CD4-positive, CD25-positive, alpha-beta regulatory T cell (primary cell): ENCODE results near the gene KRTAP10-6. TPM values are rescaled to one million over a fixed set of nuclear protein-coding genes. Genes with fewer than 3 reads are reported as not detected.
"Not testable (repeated sequence)": the region's sequence is repeated elsewhere in the genome, so short reads cannot be mapped to it uniquely, and the experiment has no call there.

Experiments
- ATAC-seq, 2 donors: fragments of 150-1000 bp; cut with Tn5 transposase; one replicate each; pipeline ENCODE4 v1.10.0; 2021; ENCODE audit warnings: low read depth in 2 of 2, moderate number of reproducible peaks in 2 of 2, moderate library complexity in 1 of 2
- DNase-seq, 3 donors: peaks; one replicate each; pipeline versions ENCODE4 v3.0.0 to v3.0.0-alpha.2; 2012 to 2022; ENCODE audit warnings: mixed read lengths in 1 of 3
- H3K27ac ChIP-seq: one replicate; pipeline ENCODE4 v1.7.0; 2013; ENCODE audit warnings: mild to moderate bottlenecking, low read length; ENCODE audit not compliant: insufficient read depth, poor library complexity, severe bottlenecking
- H3K27me3 ChIP-seq: one replicate; pipeline ENCODE4 v1.7.0; 2013; ENCODE audit warnings: low read length; ENCODE audit not compliant: control insufficient read depth, insufficient read depth
- H3K36me3 ChIP-seq: one replicate; pipeline ENCODE4 v1.7.0; 2013; ENCODE audit warnings: mild to moderate bottlenecking, low read length, moderate library complexity; ENCODE audit not compliant: control insufficient read depth, insufficient read depth
- H3K4me1 ChIP-seq: 2 replicates; pipeline ENCODE4 v1.7.0; 2013; ENCODE audit warnings: mild to moderate bottlenecking, low read length; ENCODE audit not compliant: insufficient read depth, control insufficient read depth, poor library complexity, severe bottlenecking
- H3K4me3 ChIP-seq: one replicate; pipeline ENCODE4 v1.7.0; 2013; ENCODE audit warnings: low read depth, mild to moderate bottlenecking, low read length, moderate library complexity
- H3K9me3 ChIP-seq, 2 experiments: 1 replicate in 1 of 2; 2 replicates in 1 of 2; pipeline ENCODE4 v1.7.0; 2013; ENCODE audit warnings: low read length in 2 of 2, mild to moderate bottlenecking in 1 of 2, moderate library complexity in 1 of 2; ENCODE audit not compliant: control insufficient read depth in 2 of 2
- H3K27ac Mint-ChIP-seq, 3 donors: one replicate each; pipeline ENCODE4 v1.8.0; 2020 to 2022; ENCODE audit warnings: mild to moderate bottlenecking in 3 of 3, mixed read lengths in 3 of 3, moderate library complexity in 2 of 3
- H3K27me3 Mint-ChIP-seq: one replicate; pipeline ENCODE4 v1.8.0; 2022; ENCODE audit warnings: mild to moderate bottlenecking, mixed read lengths
- H3K36me3 Mint-ChIP-seq: one replicate; pipeline ENCODE4 v1.8.0; 2020; ENCODE audit warnings: mixed read lengths
- H3K4me1 Mint-ChIP-seq, 4 donors: one replicate each; pipeline ENCODE4 v1.8.0; 2020 to 2022; ENCODE audit warnings: mixed read lengths in 4 of 4, mild to moderate bottlenecking in 1 of 4
- H3K4me3 Mint-ChIP-seq, 4 donors: one replicate each; pipeline ENCODE4 v1.8.0; 2020 to 2022; ENCODE audit warnings: mild to moderate bottlenecking in 4 of 4, mixed read lengths in 4 of 4, moderate library complexity in 3 of 4
- H3K9me3 Mint-ChIP-seq, 7 donors: one replicate each; pipeline ENCODE4 v1.8.0; 2020 to 2022; ENCODE audit warnings: mixed read lengths in 7 of 7, mild to moderate bottlenecking in 3 of 7, moderate library complexity in 2 of 7
- polyA plus RNA-seq, 4 donors: library from polyadenylated mRNA; unstranded; fragments of 300-500 nt; fragmentation: Illumina TruSeq; gene quantifications; one replicate each; pipeline ENCODE4 v1.2.3, GENCODE V29; 2021
- total RNA-seq: library from RNA; stranded (reverse); gene quantifications from one replicate; pipeline ENCODE4 v1.2.3, GENCODE V29; 2022

Gene KRTAP10-6
- total and polyA plus RNA-seq, 5 donors from 2014 or later: not detected

DNA sequence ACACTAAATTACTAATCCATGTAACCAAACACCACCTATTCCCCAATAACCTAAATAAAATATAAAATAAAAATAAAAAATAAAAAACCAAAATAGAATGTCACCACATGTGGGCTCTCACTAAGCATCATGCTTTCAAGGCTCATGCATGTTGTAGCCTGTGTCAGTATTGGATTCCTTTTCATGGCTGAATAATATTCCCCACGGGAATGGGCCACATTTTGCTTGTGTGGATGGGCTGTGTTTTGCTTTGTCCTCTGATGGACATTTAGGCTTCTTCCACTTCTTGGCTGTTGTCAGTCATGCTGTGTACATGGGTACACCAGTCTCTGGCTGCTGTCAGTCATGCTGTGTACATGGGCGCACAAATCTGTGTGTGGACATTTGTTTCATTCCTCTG is 3.2 kb downstream of the KRTAP10-6 start:
- no peaks in the 10 kb centered on the region for H3K4me1 ChIP-seq
- Mint-ChIP-seq H3K27ac (no peak overlapping the region), H3K27me3 (peaks cover 13% of the 10 kb centered on the region), H3K9me3 (peaks cover 0 to 3% (median 0%) of the 10 kb centered on the region in 7 donors), H3K4me3 (no peak overlapping the region), H3K4me1 (peaks cover 4 to 9% (median 5%) of the 10 kb centered on the region in 4 donors), H3K36me3 (peaks cover 3% of the 10 kb centered on the region)
- H3K27ac ChIP-seq: no peak overlapping the region
- ATAC-seq: no peak
- H3K9me3 ChIP-seq: no peaks in the 10 kb centered on the region
- no peak overlapping the region for H3K4me3 ChIP-seq
- no peaks in the 10 kb centered on the region for H3K36me3 ChIP-seq
- DNase-seq: no peak
- peaks cover 11% of the 10 kb centered on the region for H3K27me3 ChIP-seq

DNA sequence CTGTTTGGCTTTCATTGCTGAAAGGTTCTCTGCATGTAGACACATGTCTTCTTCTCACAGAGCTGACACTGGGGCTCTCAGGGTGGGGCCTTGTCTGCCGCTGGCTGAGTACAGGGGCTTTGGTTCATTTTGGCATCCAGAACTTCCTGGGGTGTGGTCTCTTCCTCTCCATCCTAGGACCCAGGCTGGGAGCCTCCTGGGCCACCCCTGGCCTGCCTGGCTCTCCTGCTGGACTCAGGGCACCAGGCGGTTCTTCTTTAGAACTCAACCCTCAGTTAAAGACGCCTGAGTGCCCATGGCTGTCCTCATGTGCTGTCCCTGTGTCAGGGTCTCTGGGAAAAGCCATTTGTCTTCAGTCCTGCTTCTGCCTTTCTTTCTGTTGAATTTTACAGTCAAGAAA is 6.4 kb downstream of the KRTAP10-6 start:
- H3K36me3 Mint-ChIP-seq: peaks cover 3% of the 10 kb centered on the region
- H3K4me1 ChIP-seq: no peaks in the 10 kb centered on the region
- DNase-seq: no peak
- no peak overlapping the region for H3K4me3 ChIP-seq
- peaks cover 0 to 15% (median 9%) of the 10 kb centered on the region in 7 donors for H3K9me3 Mint-ChIP-seq
- peaks cover 9 to 16% (median 11%) of the 10 kb centered on the region in 4 donors for H3K4me1 Mint-ChIP-seq
- H3K27me3 Mint-ChIP-seq: peaks cover 24% of the 10 kb centered on the region
- H3K36me3 ChIP-seq: no peaks in the 10 kb centered on the region
- H3K27ac ChIP-seq: no peak overlapping the region
- peaks cover 11% of the 10 kb centered on the region for H3K27me3 ChIP-seq
- peak overlapping the region in 1 of 3 donors; percentile 12 for H3K27ac Mint-ChIP-seq
- H3K9me3 ChIP-seq: peaks cover 8 to 14% of the 10 kb centered on the region in 2 experiments
- no peak overlapping the region for H3K4me3 Mint-ChIP-seq
- ATAC-seq: no peak

DNA sequence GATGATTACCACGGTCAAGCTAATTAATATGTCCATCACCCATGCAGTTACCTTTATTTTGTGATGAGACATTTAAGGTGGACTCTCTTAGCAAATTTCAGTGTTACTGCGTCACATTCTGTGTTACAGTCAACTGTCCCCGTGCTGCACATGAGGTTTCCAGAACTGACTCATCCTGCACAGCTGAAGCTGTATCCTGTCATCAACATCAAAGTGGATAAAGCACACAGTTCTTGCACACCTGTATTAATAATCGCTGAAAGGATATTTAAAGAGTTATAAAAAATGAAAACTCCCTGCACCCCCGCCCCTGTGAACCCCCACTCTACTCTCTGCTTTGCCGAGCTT is 8.5 kb downstream of the KRTAP10-6 start:
- H3K36me3 Mint-ChIP-seq: peaks cover 3% of the 10 kb centered on the region
- ATAC-seq: peak; percentile 87 to 92
- H3K36me3 ChIP-seq: no peaks in the 10 kb centered on the region
- H3K9me3 Mint-ChIP-seq: peaks cover 0 to 26% (median 12%) of the 10 kb centered on the region in 7 donors
- H3K4me3 Mint-ChIP-seq: peak overlapping the region in 1 of 4 donors; percentile 5
- peaks cover 10 to 14% of the 10 kb centered on the region in 2 experiments for H3K9me3 ChIP-seq
- H3K27me3 Mint-ChIP-seq: peaks cover 30% of the 10 kb centered on the region
- no peak overlapping the region for H3K4me3 ChIP-seq
- H3K27me3 ChIP-seq: peaks cover 9% of the 10 kb centered on the region
- H3K4me1 Mint-ChIP-seq: peaks cover 9 to 16% (median 11%) of the 10 kb centered on the region in 4 donors
- no peak overlapping the region for H3K27ac ChIP-seq
- DNase-seq: peak in 2 of 3 donors; percentile 35 to 67
- H3K27ac Mint-ChIP-seq: no peak overlapping the region
- H3K4me1 ChIP-seq: no peaks in the 10 kb centered on the region

- H3K27me3 Mint-ChIP-seq: peaks cover 32% of the 10 kb centered on the region
- peaks cover 9 to 16% (median 11%) of the 10 kb centered on the region in 4 donors for H3K4me1 Mint-ChIP-seq
- no peak for ATAC-seq
- Histone ChIP-seq H3K27ac (no peak overlapping the region), H3K36me3 (no peaks in the 10 kb centered on the region), H3K27me3 (peaks cover 9% of the 10 kb centered on the region), H3K4me3 (no peak overlapping the region), H3K9me3 (peaks cover 10 to 14% of the 10 kb centered on the region in 2 experiments), H3K4me1 (no peaks in the 10 kb centered on the region)
- no peak for DNase-seq
- peaks cover 0 to 26% (median 12%) of the 10 kb centered on the region in 7 donors for H3K9me3 Mint-ChIP-seq
- peak overlapping the region in 1 of 3 donors; percentile 62 for H3K27ac Mint-ChIP-seq
- H3K36me3 Mint-ChIP-seq: peaks cover 3% of the 10 kb centered on the region
- no peak overlapping the region for H3K4me3 Mint-ChIP-seq
Observed at GRCh38 chr21:44583089-44583799, 9.1 kb downstream of the KRTAP10-6 start.

- Histone ChIP-seq H3K4me3 (no peak overlapping the region), H3K4me1 (no peaks in the 10 kb centered on the region), H3K9me3 (peaks cover 14 to 21% of the 10 kb centered on the region in 2 experiments), H3K27me3 (peaks cover 9% of the 10 kb centered on the region), H3K27ac (no peak overlapping the region), H3K36me3 (no peaks in the 10 kb centered on the region)
- H3K36me3 Mint-ChIP-seq: peaks cover 6% of the 10 kb centered on the region
- DNase-seq (no peak), ATAC-seq (no peak)
- no peak overlapping the region for H3K27ac Mint-ChIP-seq
- peaks cover 27% of the 10 kb centered on the region for H3K27me3 Mint-ChIP-seq
- H3K4me3 Mint-ChIP-seq: no peak overlapping the region
- peaks cover 0 to 35% (median 12%) of the 10 kb centered on the region in 7 donors for H3K9me3 Mint-ChIP-seq
- H3K4me1 Mint-ChIP-seq: peaks cover 9 to 16% (median 11%) of the 10 kb centered on the region in 4 donors
Observed at GRCh38 chr21:44582055-44582454, 10.2 kb downstream of the KRTAP10-6 start.

DNA sequence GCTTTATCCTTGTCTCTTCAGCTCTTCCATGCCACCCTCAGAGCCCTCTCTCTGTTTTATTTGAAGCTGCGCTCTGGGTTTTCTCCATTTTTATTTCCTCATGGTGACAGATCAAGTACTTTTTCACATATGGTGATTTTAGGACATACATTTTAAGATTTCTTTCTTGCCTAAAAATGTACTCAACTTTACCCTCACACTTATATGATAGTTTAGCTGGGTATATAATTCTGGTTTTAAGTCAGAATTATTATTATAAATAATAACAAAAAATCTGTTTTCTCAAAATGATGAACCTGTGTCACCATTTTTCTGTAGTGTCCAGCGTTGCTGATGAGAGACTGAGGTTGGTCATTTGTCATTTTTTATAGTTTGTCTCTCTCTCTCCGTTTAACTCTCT is 11.1 kb downstream of the KRTAP10-6 start:
- H3K9me3 ChIP-seq: peaks cover 21 to 26% of the 10 kb centered on the region in 2 experiments
- H3K27me3 ChIP-seq: peaks cover 5% of the 10 kb centered on the region
- no peak overlapping the region for H3K27ac Mint-ChIP-seq
- H3K36me3 ChIP-seq: no peaks in the 10 kb centered on the region
- H3K4me3 Mint-ChIP-seq: no peak overlapping the region
- no peak for DNase-seq
- no peak overlapping the region for H3K27ac ChIP-seq
- no peak for ATAC-seq
- H3K4me1 Mint-ChIP-seq: peaks cover 9 to 16% (median 11%) of the 10 kb centered on the region in 4 donors
- peaks cover 21% of the 10 kb centered on the region for H3K27me3 Mint-ChIP-seq
- H3K4me3 ChIP-seq: no peak overlapping the region
- peaks cover 9% of the 10 kb centered on the region for H3K36me3 Mint-ChIP-seq
- H3K9me3 Mint-ChIP-seq: peaks cover 0 to 41% (median 12%) of the 10 kb centered on the region in 7 donors
- no peaks in the 10 kb centered on the region for H3K4me1 ChIP-seq

DNA sequence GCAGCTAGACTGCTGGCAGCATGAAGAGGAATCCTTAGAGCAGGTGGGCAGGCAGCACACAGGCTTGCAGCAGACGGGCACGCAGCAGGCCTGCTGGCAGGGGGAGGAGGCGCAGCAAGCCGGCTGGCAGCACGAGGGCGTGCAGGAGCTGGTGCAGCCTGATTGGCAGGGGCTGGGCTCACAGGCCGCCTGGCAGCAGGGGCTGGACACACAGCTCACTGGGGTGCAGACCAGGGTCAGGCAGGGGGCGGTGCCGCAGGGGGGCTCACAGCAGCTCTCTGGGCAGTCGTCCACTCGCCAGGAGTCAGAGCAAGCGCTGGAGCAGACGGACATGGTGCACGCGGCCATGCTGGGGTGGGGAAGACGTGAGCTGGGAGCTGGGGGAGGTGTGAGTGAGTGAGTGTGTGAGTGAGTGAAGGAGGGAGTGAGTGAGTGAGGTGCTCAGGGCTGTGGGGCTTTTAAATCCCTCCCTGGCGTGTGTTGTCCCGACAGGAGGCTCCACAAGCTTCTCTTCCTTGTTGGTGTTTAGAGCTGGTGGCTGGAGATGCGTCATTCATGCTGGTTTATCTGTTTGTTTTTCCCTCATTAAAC is 12.0 kb downstream of the KRTAP10-6 start, which contains the start of gene KRTAP10-5:
Gene KRTAP10-5, minus strand, starts transcription at position 374 of the 591 bp plus-strand sequence. Its CDS starts 26 bp downstream, at position 348.
- H3K9me3 Mint-ChIP-seq: peaks cover 0 to 42% (median 10%) of the 10 kb centered on the region in 7 donors
- not testable (repeated sequence) for H3K36me3 Mint-ChIP-seq

More for the DNA sequence above, 12.0 kb downstream of the KRTAP10-6 start, which contains the start of gene KRTAP10-5:
- not testable (repeated sequence) for H3K27me3 ChIP-seq, DNase-seq, ATAC-seq, H3K4me3 ChIP-seq, H3K4me1 ChIP-seq, H3K27ac ChIP-seq, H3K36me3 ChIP-seq
- peaks cover 26% of the 10 kb centered on the region for H3K27me3 Mint-ChIP-seq
- peak within 1 kb of the TSS in 1 of 4 donors; percentile 65 for H3K4me3 Mint-ChIP-seq
- peaks cover 9 to 14% (median 11%) of the 10 kb centered on the region in 4 donors for H3K4me1 Mint-ChIP-seq
- H3K27ac Mint-ChIP-seq: peak within 1 kb of the TSS in 1 of 3 donors; percentile 58
- H3K9me3 ChIP-seq: peaks cover 21 to 26% of the 10 kb centered on the region in 2 experiments
